ENCODE measurements around the gene SLC16A8. TPM values are rescaled to one million over a fixed set of nuclear protein-coding genes. Genes with fewer than 3 reads are reported as not detected.

SLC16A8 gene
- total RNA-seq, 1 experiment from 2014 or later: not detected

DNA sequence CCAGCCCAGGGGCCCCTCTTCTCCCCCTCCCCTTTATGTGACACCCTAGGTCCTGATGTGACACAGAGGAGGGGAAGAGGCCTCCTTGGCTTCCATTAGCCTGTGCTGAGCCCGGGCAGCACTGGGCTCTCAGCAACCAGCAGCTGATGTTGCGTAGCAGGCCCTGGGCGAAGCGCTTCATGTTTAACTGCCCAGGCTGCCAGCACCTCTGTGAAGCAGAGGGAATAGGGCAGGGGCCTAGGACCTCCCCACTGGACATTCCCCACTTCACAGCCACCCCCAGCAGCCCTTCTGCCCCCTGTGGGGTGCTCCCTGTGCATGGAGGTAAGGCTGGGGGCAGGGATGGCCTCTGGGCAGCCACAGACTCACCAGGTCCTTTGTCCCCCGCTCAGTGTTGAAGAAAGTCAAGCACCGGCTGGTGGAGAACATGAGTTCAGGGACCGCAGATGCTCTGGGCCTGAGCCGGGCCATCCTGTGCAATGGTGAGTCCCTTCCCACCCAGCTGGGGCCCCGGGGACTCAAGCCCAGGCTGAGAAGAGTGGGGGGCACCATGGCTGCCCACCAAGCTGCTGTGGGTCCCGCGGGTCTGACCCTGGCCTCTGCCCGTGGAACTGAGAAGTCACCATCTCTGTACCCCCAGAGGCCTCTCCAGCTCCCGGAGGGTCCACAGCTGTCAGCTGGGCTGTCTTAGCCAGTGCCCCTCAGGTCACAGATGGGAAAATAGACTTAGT is 15.2 kb downstream of the SLC16A8 start:
- POLR2A ChIA-PET: no interaction called here
- CTCF ChIA-PET: no interaction called here
- TF ChIP-seq CEBPB (IDR thresholded peaks at IDR 0.05; ENCODE audit: low read depth) (no peak), ZNF274 (IDR thresholded peaks at IDR 0.05; ENCODE audit: low read depth, low read length) (no peak)
- TF ChIP-seq, protein P1, sequence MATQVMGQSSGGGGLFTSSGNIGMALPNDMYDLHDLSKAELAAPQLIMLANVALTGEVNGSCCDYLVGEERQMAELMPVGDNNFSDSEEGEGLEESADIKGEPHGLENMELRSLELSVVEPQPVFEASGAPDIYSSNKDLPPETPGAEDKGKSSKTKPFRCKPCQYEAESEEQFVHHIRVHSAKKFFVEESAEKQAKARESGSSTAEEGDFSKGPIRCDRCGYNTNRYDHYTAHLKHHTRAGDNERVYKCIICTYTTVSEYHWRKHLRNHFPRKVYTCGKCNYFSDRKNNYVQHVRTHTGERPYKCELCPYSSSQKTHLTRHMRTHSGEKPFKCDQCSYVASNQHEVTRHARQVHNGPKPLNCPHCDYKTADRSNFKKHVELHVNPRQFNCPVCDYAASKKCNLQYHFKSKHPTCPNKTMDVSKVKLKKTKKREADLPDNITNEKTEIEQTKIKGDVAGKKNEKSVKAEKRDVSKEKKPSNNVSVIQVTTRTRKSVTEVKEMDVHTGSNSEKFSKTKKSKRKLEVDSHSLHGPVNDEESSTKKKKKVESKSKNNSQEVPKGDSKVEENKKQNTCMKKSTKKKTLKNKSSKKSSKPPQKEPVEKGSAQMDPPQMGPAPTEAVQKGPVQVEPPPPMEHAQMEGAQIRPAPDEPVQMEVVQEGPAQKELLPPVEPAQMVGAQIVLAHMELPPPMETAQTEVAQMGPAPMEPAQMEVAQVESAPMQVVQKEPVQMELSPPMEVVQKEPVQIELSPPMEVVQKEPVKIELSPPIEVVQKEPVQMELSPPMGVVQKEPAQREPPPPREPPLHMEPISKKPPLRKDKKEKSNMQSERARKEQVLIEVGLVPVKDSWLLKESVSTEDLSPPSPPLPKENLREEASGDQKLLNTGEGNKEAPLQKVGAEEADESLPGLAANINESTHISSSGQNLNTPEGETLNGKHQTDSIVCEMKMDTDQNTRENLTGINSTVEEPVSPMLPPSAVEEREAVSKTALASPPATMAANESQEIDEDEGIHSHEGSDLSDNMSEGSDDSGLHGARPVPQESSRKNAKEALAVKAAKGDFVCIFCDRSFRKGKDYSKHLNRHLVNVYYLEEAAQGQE (IDR thresholded peaks at IDR 0.05; ENCODE audit: low read depth): no peak
- Histone ChIP-seq H3K4me1 (ENCODE audit: control insufficient read depth in 1 of 2, insufficient read depth in 2 of 2, low read length in 2 of 2) (no peaks in the 10 kb centered on the region), H3K9ac (ENCODE audit: low read length) (no peak overlapping the region), H3K4me3 (replicated peaks in 1 of 2; ENCODE audit: low read depth in 1 of 2, low read length in 2 of 2) (no peak overlapping the region), H3K4me2 (ENCODE audit: low read length) (no peak overlapping the region), H3K27me3 (ENCODE audit: insufficient read depth, low read length) (no peaks in the 10 kb centered on the region), H3K9me3 (ENCODE audit: control insufficient read depth in 1 of 2, insufficient read depth in 1 of 2, low read depth in 1 of 2, low read length in 2 of 2) (no peaks in the 10 kb centered on the region), H3K79me2 (ENCODE audit: insufficient read depth, low read length) (no peaks in the 10 kb centered on the region), H3K9me2 (ENCODE audit: insufficient read depth) (no peaks in the 10 kb centered on the region), H3K27ac (ENCODE audit: low read depth, low read length) (no peak overlapping the region), H3K36me3 (ENCODE audit: control insufficient read depth in 1 of 2, insufficient read depth in 2 of 2, low read length in 2 of 2) (peaks cover 12 to 24% of the 10 kb centered on the region in 2 experiments; a peak in 3 of 4 replicates), H2AFZ (ENCODE audit: low read depth, low read length, poor library complexity, severe bottlenecking) (no peak overlapping the region), H4K20me1 (ENCODE audit: insufficient read depth) (no peaks in the 10 kb centered on the region)
- no TSS peak for BruUV-seq (replicated peaks)
- ATAC-seq (no peak), DNase-seq (ENCODE audit: low read depth, low spot score) (no peak)
- intact Hi-C loops (cut with micrococcal nuclease): no loop called here
- RAD21 ChIA-PET (ENCODE audit: low non-redundant PET in 1 of 2, low total read pairs in 2 of 2, uncharacterized antibody in 2 of 2, unreplicated experiment in 2 of 2): no interaction called here

DNA sequence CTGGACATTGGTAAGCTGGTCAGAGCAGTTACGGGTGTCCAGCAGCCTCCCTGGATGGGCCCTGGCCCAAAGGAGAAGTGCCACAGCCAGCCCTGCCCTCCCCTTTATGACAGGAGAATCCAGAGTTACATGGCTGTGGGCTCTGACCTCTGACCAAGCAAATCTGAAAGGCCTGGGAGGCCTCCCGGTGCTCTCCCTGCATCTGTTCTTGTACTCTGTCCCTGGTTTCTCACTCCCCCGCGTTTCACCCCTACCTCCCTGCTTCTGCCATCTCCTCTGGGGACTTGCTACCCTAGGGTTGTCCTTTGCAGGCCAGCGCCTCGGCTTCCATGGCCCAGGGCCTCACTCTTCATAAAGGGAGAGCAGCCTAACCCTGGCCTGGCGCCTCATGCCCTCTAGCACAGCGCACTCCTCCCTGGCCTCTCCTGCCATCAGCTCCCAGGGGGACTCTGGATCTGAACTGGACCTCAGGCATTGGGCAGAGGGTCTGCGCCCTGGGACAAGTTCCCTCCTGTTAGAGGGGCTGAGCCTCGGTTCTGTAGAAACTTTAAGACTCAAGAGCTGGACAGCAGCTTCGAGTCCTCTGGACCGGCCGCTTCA is 16.1 kb downstream of the SLC16A8 start:
- Histone ChIP-seq H3K9me3 (ENCODE audit: control insufficient read depth in 1 of 2, insufficient read depth in 1 of 2, low read depth in 1 of 2, low read length in 2 of 2) (no peaks in the 10 kb centered on the region), H3K9me2 (ENCODE audit: insufficient read depth) (no peaks in the 10 kb centered on the region), H2AFZ (ENCODE audit: low read depth, low read length, poor library complexity, severe bottlenecking) (no peak overlapping the region), H3K4me3 (replicated peaks in 1 of 2; ENCODE audit: low read depth in 1 of 2, low read length in 2 of 2) (no peak overlapping the region), H3K4me2 (ENCODE audit: low read length) (no peak overlapping the region), H3K4me1 (ENCODE audit: control insufficient read depth in 1 of 2, insufficient read depth in 2 of 2, low read length in 2 of 2) (no peaks in the 10 kb centered on the region), H3K9ac (ENCODE audit: low read length) (no peak overlapping the region), H4K20me1 (ENCODE audit: insufficient read depth) (no peaks in the 10 kb centered on the region), H3K27ac (ENCODE audit: low read depth, low read length) (no peak overlapping the region), H3K79me2 (ENCODE audit: insufficient read depth, low read length) (no peaks in the 10 kb centered on the region), H3K27me3 (ENCODE audit: insufficient read depth, low read length) (no peaks in the 10 kb centered on the region), H3K36me3 (ENCODE audit: control insufficient read depth in 1 of 2, insufficient read depth in 2 of 2, low read length in 2 of 2) (peaks cover 18 to 22% of the 10 kb centered on the region in 2 experiments; a peak in 3 of 4 replicates)
- RAD21 ChIA-PET (ENCODE audit: low non-redundant PET in 1 of 2, low total read pairs in 2 of 2, uncharacterized antibody in 2 of 2, unreplicated experiment in 2 of 2): no interaction called here
- POLR2A ChIA-PET: no interaction called here
- DNase-seq (ENCODE audit: low read depth, low spot score) (no peak), ATAC-seq (no peak)
- no TSS peak for BruUV-seq (replicated peaks)
- intact Hi-C loops (cut with micrococcal nuclease): no loop called here
- CTCF ChIA-PET: no interaction called here
- no peak for TF ChIP-seq FOSL1 (IDR thresholded peaks at IDR 0.05; ENCODE audit: low read depth)
- TF ChIP-seq CBX3 (IDR thresholded peaks at IDR 0.05; ENCODE audit: low read depth): no peak
- TF ChIP-seq ZFX (IDR thresholded peaks at IDR 0.05): no peak
- TF ChIP-seq EZH2 (IDR thresholded peaks at IDR 0.05): no peak
- TF ChIP-seq TCF7L2 (IDR thresholded peaks at IDR 0.05; ENCODE audit: borderline replicate concordance, extremely low read depth, insufficient read depth, insufficient read length): no peak
- no peak for TF ChIP-seq SP1 (IDR thresholded peaks at IDR 0.05; ENCODE audit: low read depth)
- TF ChIP-seq SRF (IDR thresholded peaks at IDR 0.05; ENCODE audit: low read depth): no peak
- TF ChIP-seq POLR2AphosphoS5 (IDR thresholded peaks at IDR 0.05; ENCODE audit: low read depth, low read length): no peak
- TF ChIP-seq, protein P2, sequence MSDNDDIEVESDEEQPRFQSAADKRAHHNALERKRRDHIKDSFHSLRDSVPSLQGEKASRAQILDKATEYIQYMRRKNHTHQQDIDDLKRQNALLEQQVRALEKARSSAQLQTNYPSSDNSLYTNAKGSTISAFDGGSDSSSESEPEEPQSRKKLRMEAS (IDR thresholded peaks at IDR 0.05): no peak
- no peak for TF ChIP-seq CEBPB (IDR thresholded peaks at IDR 0.05; ENCODE audit: low read depth)
- no peak for TF ChIP-seq SIN3A (IDR thresholded peaks at IDR 0.05; ENCODE audit: low read depth)
- TF ChIP-seq ELF1 (IDR thresholded peaks at IDR 0.05; ENCODE audit: borderline replicate concordance, low read depth): no peak
- no peak for TF ChIP-seq EGR1 (IDR thresholded peaks at IDR 0.05; ENCODE audit: low read depth)

Data from HCT116 (cell line).